ENCODE measurements around the gene WFIKKN2.

DNA sequence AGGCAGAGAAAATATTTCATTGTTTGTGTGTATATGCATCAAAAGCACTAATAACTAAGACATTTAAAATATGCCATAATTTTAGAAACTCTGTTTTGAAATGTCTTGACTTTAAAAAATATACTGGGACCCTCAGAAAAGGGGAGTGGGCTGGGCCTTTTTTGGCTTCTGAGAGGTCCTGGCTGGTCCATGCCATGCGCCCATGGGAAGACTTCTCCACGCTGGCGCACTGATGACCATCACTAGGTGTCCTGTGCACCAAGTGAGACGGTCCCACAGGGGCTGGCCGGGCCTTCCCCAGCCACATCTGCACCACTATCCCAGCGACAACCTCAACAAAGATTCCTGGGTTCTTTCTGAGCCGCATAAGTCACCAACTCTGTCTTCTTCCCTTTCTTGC is 27.0 kb upstream of the WFIKKN2 start:
- TF ChIP-seq, protein P1, sequence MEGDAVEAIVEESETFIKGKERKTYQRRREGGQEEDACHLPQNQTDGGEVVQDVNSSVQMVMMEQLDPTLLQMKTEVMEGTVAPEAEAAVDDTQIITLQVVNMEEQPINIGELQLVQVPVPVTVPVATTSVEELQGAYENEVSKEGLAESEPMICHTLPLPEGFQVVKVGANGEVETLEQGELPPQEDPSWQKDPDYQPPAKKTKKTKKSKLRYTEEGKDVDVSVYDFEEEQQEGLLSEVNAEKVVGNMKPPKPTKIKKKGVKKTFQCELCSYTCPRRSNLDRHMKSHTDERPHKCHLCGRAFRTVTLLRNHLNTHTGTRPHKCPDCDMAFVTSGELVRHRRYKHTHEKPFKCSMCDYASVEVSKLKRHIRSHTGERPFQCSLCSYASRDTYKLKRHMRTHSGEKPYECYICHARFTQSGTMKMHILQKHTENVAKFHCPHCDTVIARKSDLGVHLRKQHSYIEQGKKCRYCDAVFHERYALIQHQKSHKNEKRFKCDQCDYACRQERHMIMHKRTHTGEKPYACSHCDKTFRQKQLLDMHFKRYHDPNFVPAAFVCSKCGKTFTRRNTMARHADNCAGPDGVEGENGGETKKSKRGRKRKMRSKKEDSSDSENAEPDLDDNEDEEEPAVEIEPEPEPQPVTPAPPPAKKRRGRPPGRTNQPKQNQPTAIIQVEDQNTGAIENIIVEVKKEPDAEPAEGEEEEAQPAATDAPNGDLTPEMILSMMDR (IDR thresholded peaks at IDR 0.05) = no peak
- TF ChIP-seq RAD21 (conservative IDR thresholded peaks at IDR 0.05 in 1 of 2, IDR thresholded peaks at IDR 0.05 in 1 of 2) = no peak
- TF ChIP-seq POLR2A (IDR thresholded peaks at IDR 0.05; ENCODE audit: low read length) = no peak
- TF ChIP-seq BHLHE40 (IDR thresholded peaks at IDR 0.05; ENCODE audit: low read depth, low read length) = no peak
- no peak for TF ChIP-seq RNF2 (IDR thresholded peaks at IDR 0.05; ENCODE audit: borderline replicate concordance, low read depth)
- TF ChIP-seq EP300 (IDR thresholded peaks at IDR 0.05) = no peak
- no peak for TF ChIP-seq HEYL (CRISPR knock-in tag; IDR thresholded peaks at IDR 0.05)
- no peak for TF ChIP-seq CEBPB (IDR thresholded peaks at IDR 0.05)
- TF ChIP-seq ESRRA (IDR thresholded peaks at IDR 0.05; ENCODE audit: borderline replicate concordance, low read length) = no peak
- no peak for TF ChIP-seq NR3C1 (IDR thresholded peaks at IDR 0.05)
- TF ChIP-seq MYC (IDR thresholded peaks at IDR 0.05; ENCODE audit: borderline replicate concordance, low read length) = no peak
- no peak for TF ChIP-seq CHD4 (IDR thresholded peaks at IDR 0.05; ENCODE audit: borderline replicate concordance)
- TF ChIP-seq FOSL2 (IDR thresholded peaks at IDR 0.05) = no peak
- no peak for TF ChIP-seq FOSL2 (CRISPR knock-in tag; IDR thresholded peaks at IDR 0.05)

Measured in A549 (cell line).